Right lobe of liver (tissue), 6 donors: Measurements from ENCODE around the gene VSNL1. TPM values are rescaled to one million over a fixed set of nuclear protein-coding genes. Genes with fewer than 3 reads are reported as not detected.

Experiments
- ATAC-seq, 4 donors: fragments of 200-7000 bp; cut with Tn5 transposase; one replicate each; pipeline ENCODE4 v1.9.1; 2020; ENCODE audit warnings: mild to moderate bottlenecking in 4 of 4, moderate library complexity in 4 of 4
- DNase-seq, 3 donors: peaks; one replicate each; pipeline ENCODE4 v3.0.0-alpha.2; 2020
- H3K27ac ChIP-seq, 3 donors: fragments of 200-600 bp; one replicate each; pipeline ENCODE4 v1.8.0; 2022
- H3K27me3 ChIP-seq, 2 donors: fragments of 200-600 bp; one replicate each; pipeline ENCODE4 v1.8.0; 2022
- H3K36me3 ChIP-seq, 4 donors: fragments of 200-600 bp; sonication (generic) in 1 of 4; one replicate each; pipeline versions ENCODE4 v1.5.1 to v1.8.0; 2017 to 2022; ENCODE audit warnings: control low read depth in 1 of 4
- H3K4me1 ChIP-seq, 4 donors: fragments of 200-600 bp; sonication (generic) in 1 of 4; one replicate each; pipeline versions ENCODE4 v1.5.1 to v1.8.0; 2017 to 2022; ENCODE audit warnings: control low read depth in 1 of 4
- H3K4me3 ChIP-seq, 3 donors: fragments of 200-600 bp; one replicate each; pipeline ENCODE4 v1.8.0; 2022
- H3K9me3 ChIP-seq, 4 donors: fragments of 200-600 bp; sonication (generic) in 1 of 4; one replicate each; pipeline versions ENCODE4 v1.5.1 to v1.8.0; 2017 to 2022; ENCODE audit warnings: control low read depth in 1 of 4
- POLR2A ChIP-seq: fragments of 450-650 bp; IDR thresholded peaks from one replicate; pipeline ENCODE4 v1.6.1; 2017; ENCODE audit warnings: antibody characterized with exemption, mild to moderate bottlenecking
- WGBS: methylation state at CpG from one replicate; pipeline ENCODE4 v1.1.6; 2018; ENCODE audit warnings: low coverage, low lambda C conversion rate; ENCODE audit not compliant: insufficient coverage; ENCODE audit errors: missing lambda C conversion rate; 5-methylcytosine and 5-hydroxymethylcytosine counted together
- intact Hi-C, 2 donors: fragments of 100-400 bp; cut with DNase I; formaldehyde crosslinking; loops; one replicate each; pipeline versions ENCODE4 v1.11.2 to v1.14.1; 2022
- total RNA-seq, 6 experiments: library from RNA; depleted of rRNA in 2 of 6; stranded (reverse); fragments of >200 nt in 2 of 6; fragmentation: NEBNext Ultra II Directional in 3 of 6; extraction: Animal tissue kit (Norgen Biotek cat#: 25700) in 3 of 6; gene quantifications; one replicate each; pipeline versions ENCODE4 v1.1.0 to v1.2.4, GENCODE V29; 2016 to 2023
- TF ChIP-seq, protein P1 (sequence below), 4 donors: fragments of 200-600 bp in 3 of 4; fragments of 450-650 bp in 1 of 4; IDR thresholded peaks; one replicate each; pipeline versions ENCODE4 v1.5.1 to v1.8.0; 2016 to 2022; ENCODE audit warnings: antibody characterized with exemption in 4 of 4, mild to moderate bottlenecking in 2 of 4
- donor health status: DM: no; HTN: yes; CAD: no.
- donor health status: DM: no; HTN: no; CAD: no.
- donor health status: DM: no; HTN: no; CAD: no.
- donor health status: DM: no; HTN: yes; CAD: no.
- donor health status: DM: no; HTN: yes; CAD: no.

VSNL1 gene
- total RNA-seq, 6 experiments from 2014 or later, result 2.1 to 12.1 (median 4.3) TPM

DNA sequence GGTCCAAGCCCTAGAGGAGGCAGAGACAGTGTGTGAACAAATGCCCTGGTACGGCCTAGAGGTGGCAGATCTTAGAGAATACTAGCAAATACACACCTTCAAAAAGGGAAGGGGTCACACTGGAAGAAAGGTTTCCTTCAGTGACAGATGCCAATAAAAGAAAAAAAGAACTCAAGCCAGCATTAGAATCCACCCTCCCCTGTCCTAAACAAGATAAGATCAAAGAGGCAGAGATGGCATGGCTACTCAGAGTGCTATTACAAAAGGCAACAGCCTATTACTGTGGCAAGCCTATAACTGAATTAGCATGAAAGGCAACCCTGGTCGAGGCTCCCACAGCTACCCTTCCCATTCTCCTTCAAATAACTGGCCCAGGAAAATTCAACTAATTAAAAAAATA lies 143.5 kb downstream of the VSNL1 start:
- ATAC-seq, result no peak
- H3K4me1 ChIP-seq, result peaks cover 0 to 9% (median 2%) of the 10 kb centered on the region in 4 donors
- no peaks in the 10 kb centered on the region for H3K9me3 ChIP-seq
- intact Hi-C loops, result no loop called here
- DNase-seq, result no peak
- peaks cover 0 to 5% (median 0%) of the 10 kb centered on the region in 4 donors for H3K36me3 ChIP-seq
- 93% methylated on average over 2 of the region's 2 CpGs for whole genome bisulfite sequencing
- no peaks in the 10 kb centered on the region for H3K27me3 ChIP-seq
- TF ChIP-seq, protein P1, sequence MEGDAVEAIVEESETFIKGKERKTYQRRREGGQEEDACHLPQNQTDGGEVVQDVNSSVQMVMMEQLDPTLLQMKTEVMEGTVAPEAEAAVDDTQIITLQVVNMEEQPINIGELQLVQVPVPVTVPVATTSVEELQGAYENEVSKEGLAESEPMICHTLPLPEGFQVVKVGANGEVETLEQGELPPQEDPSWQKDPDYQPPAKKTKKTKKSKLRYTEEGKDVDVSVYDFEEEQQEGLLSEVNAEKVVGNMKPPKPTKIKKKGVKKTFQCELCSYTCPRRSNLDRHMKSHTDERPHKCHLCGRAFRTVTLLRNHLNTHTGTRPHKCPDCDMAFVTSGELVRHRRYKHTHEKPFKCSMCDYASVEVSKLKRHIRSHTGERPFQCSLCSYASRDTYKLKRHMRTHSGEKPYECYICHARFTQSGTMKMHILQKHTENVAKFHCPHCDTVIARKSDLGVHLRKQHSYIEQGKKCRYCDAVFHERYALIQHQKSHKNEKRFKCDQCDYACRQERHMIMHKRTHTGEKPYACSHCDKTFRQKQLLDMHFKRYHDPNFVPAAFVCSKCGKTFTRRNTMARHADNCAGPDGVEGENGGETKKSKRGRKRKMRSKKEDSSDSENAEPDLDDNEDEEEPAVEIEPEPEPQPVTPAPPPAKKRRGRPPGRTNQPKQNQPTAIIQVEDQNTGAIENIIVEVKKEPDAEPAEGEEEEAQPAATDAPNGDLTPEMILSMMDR (IDR thresholded peaks at IDR 0.05), result no peak
- TF ChIP-seq POLR2A, result no peak
- no peak overlapping the region for H3K4me3 ChIP-seq
- H3K27ac ChIP-seq, result no peak overlapping the region

DNA sequence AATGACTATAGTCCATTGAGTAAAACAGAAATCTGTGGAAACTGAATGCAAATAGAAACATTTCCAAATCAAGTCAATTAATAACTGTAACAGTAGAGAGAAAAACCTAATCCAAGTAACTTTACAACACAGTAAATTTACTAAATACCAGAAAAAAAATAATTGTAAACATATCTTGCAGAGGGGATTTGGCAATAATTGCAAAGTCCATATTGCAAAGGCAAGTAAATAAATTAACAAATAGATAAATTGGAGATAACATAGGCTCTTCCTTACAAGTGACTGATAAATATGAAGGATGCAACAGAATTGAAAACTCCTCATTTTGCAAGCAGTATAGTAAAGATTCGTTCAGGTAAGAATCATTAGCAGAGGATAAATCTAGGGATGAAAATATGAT lies 148.1 kb downstream of the VSNL1 start:
- no peak for DNase-seq
- H3K36me3 ChIP-seq, result peaks cover 0 to 3% (median 1%) of the 10 kb centered on the region in 4 donors
- no peak overlapping the region for H3K27ac ChIP-seq
- intact Hi-C loops, result no loop called here
- peak in 3 of 4 donors; percentile 28 to 58 (median 39) for ATAC-seq
- no peaks in the 10 kb centered on the region for H3K27me3 ChIP-seq
- H3K9me3 ChIP-seq, result no peaks in the 10 kb centered on the region
- no peak overlapping the region for H3K4me3 ChIP-seq
- WGBS, result 8% methylated on average over 1 of the region's 1 CpG
- TF ChIP-seq, protein P1 (IDR thresholded peaks at IDR 0.05), result no peak
- no peak for TF ChIP-seq POLR2A
- H3K4me1 ChIP-seq, result peaks cover 0 to 9% (median 2%) of the 10 kb centered on the region in 4 donors

DNA sequence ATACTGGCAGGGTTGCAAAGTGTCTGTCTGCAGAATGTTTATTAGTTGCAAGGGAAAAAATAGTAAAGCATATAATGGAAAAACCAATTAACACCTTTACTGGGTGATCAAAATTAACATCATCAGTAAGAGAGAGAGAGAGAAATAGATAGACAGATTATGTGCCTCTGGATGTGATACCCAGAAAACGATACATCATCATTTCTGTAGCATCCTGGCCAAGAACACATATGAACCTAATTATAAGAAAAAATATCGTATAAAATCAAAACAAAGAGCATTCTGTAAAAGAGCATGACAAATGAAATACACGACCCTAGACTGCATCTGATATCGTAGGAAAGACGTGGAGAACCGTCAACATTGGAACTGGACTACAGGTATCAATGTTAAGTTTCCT lies 148.5 kb downstream of the VSNL1 start:
- intact Hi-C loops, result no loop called here
- no peak for ATAC-seq
- no peak overlapping the region for H3K4me3 ChIP-seq
- DNase-seq, result no peak
- WGBS, result 68% methylated on average over 6 of the region's 6 CpGs
- no peak overlapping the region for H3K27ac ChIP-seq
- peaks cover 0 to 3% (median 1%) of the 10 kb centered on the region in 4 donors for H3K36me3 ChIP-seq
- H3K4me1 ChIP-seq, result peaks cover 0 to 9% (median 2%) of the 10 kb centered on the region in 4 donors
- TF ChIP-seq, protein P1 (IDR thresholded peaks at IDR 0.05), result no peak
- no peak for TF ChIP-seq POLR2A
- H3K27me3 ChIP-seq, result no peaks in the 10 kb centered on the region
- no peaks in the 10 kb centered on the region for H3K9me3 ChIP-seq

DNA sequence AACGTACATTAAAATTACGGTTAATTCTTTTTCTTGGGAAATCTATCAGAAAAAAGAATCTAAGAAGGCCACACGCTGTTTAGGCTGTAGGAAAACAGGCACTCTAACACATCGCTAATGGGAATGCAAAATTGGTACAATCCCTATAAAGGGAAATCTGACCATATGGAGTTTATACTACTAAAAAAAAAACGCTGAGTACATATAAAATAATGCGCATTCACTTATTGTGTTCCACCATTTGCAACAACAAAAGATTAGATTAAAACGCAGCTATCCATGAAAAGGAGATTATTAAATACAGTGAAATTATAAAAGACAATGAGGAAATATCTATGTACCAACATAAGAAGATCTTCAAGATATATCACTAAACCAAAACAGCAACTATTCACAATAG lies 150.3 kb downstream of the VSNL1 start:
- peaks cover 0 to 17% (median 3%) of the 10 kb centered on the region in 4 donors for H3K36me3 ChIP-seq
- no peaks in the 10 kb centered on the region for H3K27me3 ChIP-seq
- no peak for ATAC-seq
- H3K4me1 ChIP-seq, result peaks cover 0 to 9% (median 2%) of the 10 kb centered on the region in 4 donors
- H3K4me3 ChIP-seq, result no peak overlapping the region
- no peak for DNase-seq
- no peaks in the 10 kb centered on the region for H3K9me3 ChIP-seq
- 97% methylated on average over 7 of the region's 7 CpGs for WGBS
- no peak overlapping the region for H3K27ac ChIP-seq
- TF ChIP-seq, protein P1 (IDR thresholded peaks at IDR 0.05), result no peak
- no peak for TF ChIP-seq POLR2A
- intact Hi-C loops, result no loop called here

Other genes with a start within 250 kb of the VSNL1 start
- gene RAD51AP2, start 22.3 kb upstream of the VSNL1 start, total RNA-seq, result under 1 TPM in 3 of 6 experiments, not detected in 3; 0.12 to 0.31 (median 0.22) TPM
- 10 to 100 TPM in 3 of 6 experiments, 1 to 10 TPM in 3; 8.1 to 14.4 (median 10.2) TPM for gene SMC6, start 213.1 kb downstream of the VSNL1 start, total RNA-seq
- 10 to 100 TPM in 1 of 6 experiments, 1 to 10 TPM in 5; 6.0 to 15.6 (median 6.5) TPM for gene GEN1, start 213.4 kb downstream of the VSNL1 start, total RNA-seq